Forelimb muscle (tissue), 1 donor: ENCODE measurements around the gene ALG1. TPM values are rescaled to one million over a fixed set of nuclear protein-coding genes. Genes with fewer than 3 reads are reported as not detected.
A peak's percentile ranks its signal among the peaks of the same experiment; 100 is the strongest.
"Not testable (repeated sequence)": the region's sequence is repeated elsewhere in the genome, so short reads cannot be mapped to it uniquely, and the experiment has no call there.

Experiments
- DNase-seq: peaks from one replicate; pipeline ENCODE4 v3.0.0-alpha.2; 2013; ENCODE audit warnings: low read depth
- polyA plus RNA-seq: library from polyadenylated mRNA; unstranded; fragments of 120-200 nt; gene quantifications from one replicate; pipeline ENCODE4 v1.2.1, GENCODE V29; 2013; ENCODE audit not compliant: insufficient read length

ALG1 gene
- polyA plus RNA-seq, result 10.2 TPM

- peak; percentile 72 for DNase-seq
Observed at GRCh38 chr16:5071681-5072333, at the start of gene ALG1. Gene ALG1 (plus strand): TSS chr16:5071843. CDS start chr16:5071850, 7 bp downstream.

GRCh38 chr16:5022521-5022920 is 49.1 kb upstream of the ALG1 start:
- DNase-seq, result no peak

- no peak for DNase-seq
Observed at GRCh38 chr16:5024632-5025031, 47.0 kb upstream of the ALG1 start.

GRCh38 chr16:5025171-5025632 is 46.4 kb upstream of the ALG1 start:
- no peak for DNase-seq

GRCh38 chr16:5026664-5027063 is 45.0 kb upstream of the ALG1 start:
- DNase-seq, result no peak

- no peak for DNase-seq
Observed at GRCh38 chr16:5027086-5027485, 44.6 kb upstream of the ALG1 start.

GRCh38 chr16:5027575-5028235 is 43.9 kb upstream of the ALG1 start:
- DNase-seq, result no peak

- DNase-seq, result no peak
Observed at GRCh38 chr16:5028950-5029475, 42.6 kb upstream of the ALG1 start.

- DNase-seq, result no peak
Observed at GRCh38 chr16:5030251-5030870, 41.3 kb upstream of the ALG1 start.

GRCh38 chr16:5031601-5032000 is 40.0 kb upstream of the ALG1 start:
- no peak for DNase-seq

GRCh38 chr16:5032748-5033167 is 38.9 kb upstream of the ALG1 start:
- no peak for DNase-seq

GRCh38 chr16:5033256-5034166 is 38.1 kb upstream of the ALG1 start, which contains the start of gene NAGPA:
Gene NAGPA (minus strand): TSS chr16:5033935. CDS start chr16:5033914, 21 bp downstream.
- peak; percentile 45 for DNase-seq

- no peak for DNase-seq
Observed at GRCh38 chr16:5034167-5034523, 37.5 kb upstream of the ALG1 start.

GRCh38 chr16:5035909-5036227 is 35.8 kb upstream of the ALG1 start:
- no peak for DNase-seq

- no peak for DNase-seq
Observed at GRCh38 chr16:5036228-5037156, 35.2 kb upstream of the ALG1 start.

- DNase-seq, result no peak
Observed at GRCh38 chr16:5040451-5040850, 31.2 kb upstream of the ALG1 start.

GRCh38 chr16:5041600-5042133 is 30.0 kb upstream of the ALG1 start:
- DNase-seq, result no peak

GRCh38 chr16:5042574-5043171 is 29.0 kb upstream of the ALG1 start:
- no peak for DNase-seq

GRCh38 chr16:5044011-5044540 is 27.6 kb upstream of the ALG1 start:
- DNase-seq, result no peak

GRCh38 chr16:5044581-5044980 is 27.1 kb upstream of the ALG1 start:
- DNase-seq, result not testable (repeated sequence)
